Upper lobe of right lung (tissue), 1 donor: ENCODE results near the gene LCE2A. TPM values are rescaled to one million over a fixed set of nuclear protein-coding genes. Genes with fewer than 3 reads are reported as not detected.
"Not testable (repeated sequence)": the region's sequence is repeated elsewhere in the genome, so short reads cannot be mapped to it uniquely, and the experiment has no call there.

Source experiments
- ATAC-seq: fragments of 200-7000 bp; cut with Tn5 transposase; one replicate; pipeline ENCODE4 v1.9.1; 2020; ENCODE audit warnings: mild to moderate bottlenecking, moderate library complexity
- DNase-seq: peaks from one replicate; pipeline ENCODE4 v3.0.0-alpha.2; 2020
- H3K27ac ChIP-seq: fragments of 200-600 bp; one replicate; pipeline ENCODE4 v1.8.0; 2022
- H3K27me3 ChIP-seq: fragments of 200-600 bp; one replicate; pipeline ENCODE4 v1.8.0; 2022; ENCODE audit warnings: mild to moderate bottlenecking
- H3K36me3 ChIP-seq: fragments of 200-600 bp; one replicate; pipeline ENCODE4 v1.8.0; 2022
- H3K4me1 ChIP-seq: fragments of 200-600 bp; one replicate; pipeline ENCODE4 v1.8.0; 2022
- H3K4me3 ChIP-seq: fragments of 200-600 bp; one replicate; pipeline ENCODE4 v1.8.0; 2022; ENCODE audit warnings: mild to moderate bottlenecking
- H3K9me3 ChIP-seq: fragments of 200-600 bp; one replicate; pipeline ENCODE4 v1.8.0; 2022
- CTCF ChIP-seq: fragments of 200-600 bp; IDR thresholded peaks from one replicate; pipeline ENCODE4 v1.8.0; 2022; ENCODE audit warnings: antibody characterized with exemption
- intact Hi-C: fragments of 100-400 bp; cut with DNase I; formaldehyde crosslinking; loops from one replicate; pipeline ENCODE4 v1.11.0; 2022
- total RNA-seq: library from RNA; stranded (reverse); fragmentation: NEBNext Ultra II Directional; extraction: Animal tissue kit (Norgen Biotek cat#: 25700); gene quantifications from one replicate; pipeline ENCODE4 v1.2.1, GENCODE V29; 2021
- donor health status: DM: no; HTN: yes; CAD: no; lungs with severe emphysema.

LCE2A gene
- total RNA-seq, 1 donor from 2014 or later = not detected

GRCh38 chr1:152683846-152684245 is 14.3 kb upstream of the LCE2A start:
- DNase-seq (no peak), ATAC-seq (no peak)
- Histone ChIP-seq H3K9me3 (no peaks in the 10 kb centered on the region), H3K27ac (no peak overlapping the region), H3K27me3 (peaks cover 4% of the 10 kb centered on the region), H3K36me3 (no peaks in the 10 kb centered on the region), H3K4me1 (no peaks in the 10 kb centered on the region), H3K4me3 (no peak overlapping the region)
- TF ChIP-seq CTCF = no peak
- intact Hi-C loops = no loop called here

GRCh38 chr1:152685823-152686222 is 12.3 kb upstream of the LCE2A start, which contains the start of gene LCE2B:
LCE2B (plus strand) TSS chr1:152686123; CDS start chr1:152686844, 721 bp downstream.
- H3K4me1 ChIP-seq, intact Hi-C loops, H3K9me3 ChIP-seq, H3K4me3 ChIP-seq, H3K27ac ChIP-seq, DNase-seq, H3K36me3 ChIP-seq, H3K27me3 ChIP-seq, ATAC-seq: not testable (repeated sequence)

- H3K27ac ChIP-seq = no peak overlapping the region
- H3K9me3 ChIP-seq = no peaks in the 10 kb centered on the region
- no peaks in the 10 kb centered on the region for H3K4me1 ChIP-seq
- ATAC-seq (no peak), DNase-seq (no peak)
- no peak overlapping the region for H3K4me3 ChIP-seq
- H3K27me3 ChIP-seq = no peaks in the 10 kb centered on the region
- intact Hi-C loops = no loop called here
- TF ChIP-seq CTCF = no peak
- no peaks in the 10 kb centered on the region for H3K36me3 ChIP-seq
These were observed 1.6 kb downstream of the LCE2A start for GRCh38 chr1:152699746-152700145.

GRCh38 chr1:152707860-152708259 is 9.7 kb downstream of the LCE2A start, which contains the start of gene LCE4A:
LCE4A (plus strand) TSS chr1:152708160; CDS start chr1:152709076, 916 bp downstream.
- ATAC-seq = no peak
- Histone ChIP-seq H3K36me3 (no peaks in the 10 kb centered on the region), H3K27me3 (no peaks in the 10 kb centered on the region), H3K27ac (no peak within 1 kb of the TSS), H3K4me1 (no peaks in the 10 kb centered on the region), H3K9me3 (no peaks in the 10 kb centered on the region), H3K4me3 (no peak within 1 kb of the TSS)
- TF ChIP-seq CTCF = no peak
- intact Hi-C loops = no loop called here
- no peak for DNase-seq

GRCh38 chr1:152718238-152718637 is 20.1 kb downstream of the LCE2A start:
- Histone ChIP-seq H3K27ac (no peak overlapping the region), H3K4me1 (no peaks in the 10 kb centered on the region), H3K27me3 (no peaks in the 10 kb centered on the region), H3K4me3 (no peak overlapping the region), H3K9me3 (no peaks in the 10 kb centered on the region), H3K36me3 (no peaks in the 10 kb centered on the region)
- DNase-seq = no peak
- intact Hi-C loops = no loop called here
- ATAC-seq = no peak
- no peak for TF ChIP-seq CTCF

- no peak for TF ChIP-seq CTCF
- Histone ChIP-seq H3K27me3 (no peaks in the 10 kb centered on the region), H3K9me3 (no peaks in the 10 kb centered on the region), H3K4me1 (no peaks in the 10 kb centered on the region), H3K4me3 (no peak overlapping the region), H3K36me3 (no peaks in the 10 kb centered on the region), H3K27ac (no peak overlapping the region)
- no peak for ATAC-seq
- intact Hi-C loops = no loop called here
- no peak for DNase-seq
These were observed 27.1 kb downstream of the LCE2A start for GRCh38 chr1:152725261-152725660.
